Endothelial cell of umbilical vein (primary cell): Measurements from ENCODE around the gene COL23A1. TPM values are rescaled to one million over a fixed set of nuclear protein-coding genes. Genes with fewer than 3 reads are reported as not detected.

Experiments
- BruUV-seq: library from RNA; stranded (reverse); fragments of 400-500 nt; replicated peaks from 2 replicates; lab custom pipeline; 2021; lab: Mats Ljungman, UMichigan
- CTCF ChIA-PET: fragments of 300-600, 350-600 bp; sonication (Branson Sonifier 250); formaldehyde crosslinking; loops from one replicate; lab custom pipeline; 2021; ENCODE audit warnings: antibody characterized with exemption, inconsistent platforms; lab: Charles Lee
- POLR2A ChIA-PET: fragments of 300-600, 350-600 bp; sonication (Branson Sonifier 250); formaldehyde crosslinking; loops from one replicate; lab custom pipeline; 2021; ENCODE audit warnings: antibody characterized with exemption, inconsistent platforms; lab: Charles Lee
- DNase-seq: peaks from one replicate; pipeline ENCODE4 v3.0.0-alpha.2; 2011; ENCODE audit warnings: low read depth, low spot score
- FAIRE-seq: peaks from 2 replicates; lab custom pipeline; 2011; peaks lifted over from hg19 to GRCh38; lab: Jason Lieb, UNC
- H2AFZ ChIP-seq: 2 replicates; pipeline ENCODE4 v1.6.0; 2012; ENCODE audit warnings: low read depth, low read length, control low read depth, inconsistent platforms
- H3K27ac ChIP-seq: 2 replicates; pipeline ENCODE4 v1.5.1; 2011; ENCODE audit warnings: low read depth, mild to moderate bottlenecking, control low read depth, low read length, moderate library complexity; ENCODE audit not compliant: insufficient read depth
- H3K27me3 ChIP-seq, 2 experiments: 2 replicates each; pipeline versions ENCODE4 v1.6.0 to v1.6.1; 2011; ENCODE audit warnings: low read length in 2 of 2, mixed read lengths in 1 of 2; ENCODE audit not compliant: control insufficient read depth in 2 of 2, insufficient read depth in 2 of 2
- H3K36me3 ChIP-seq, 2 experiments: 2 replicates in 1 of 2; 3 replicates in 1 of 2; pipeline ENCODE4 v1.5.1; 2011; ENCODE audit warnings: low read length in 2 of 2, mild to moderate bottlenecking in 1 of 2, moderate library complexity in 1 of 2; ENCODE audit not compliant: control insufficient read depth in 2 of 2, insufficient read depth in 2 of 2; ENCODE audit errors: extremely low read depth in 1 of 2
- H3K4me1 ChIP-seq: 3 replicates; pipeline ENCODE4 v1.5.1; 2011; ENCODE audit warnings: mild to moderate bottlenecking, low read length; ENCODE audit not compliant: control insufficient read depth, insufficient read depth; ENCODE audit errors: extremely low read depth
- H3K4me2 ChIP-seq: 2 replicates; pipeline ENCODE4 v1.6.1; 2011; ENCODE audit warnings: low read length, control low read depth, mixed read lengths; ENCODE audit not compliant: insufficient read depth
- H3K4me3 ChIP-seq, 3 experiments: fragments of 200-600 bp in 1 of 3; sonication (generic), shearing (Covaris generic) in 1 of 3; replicated peaks in 1 of 3; 2 replicates each; pipeline ENCODE4 v1.5.1; 2011 to 2016; ENCODE audit warnings: control low read depth in 3 of 3, low read length in 3 of 3, mild to moderate bottlenecking in 2 of 3, inconsistent platforms in 1 of 3, low read depth in 1 of 3, moderate library complexity in 1 of 3; ENCODE audit not compliant: insufficient read depth in 1 of 3
- H3K79me2 ChIP-seq: 2 replicates; pipeline ENCODE4 v1.6.0; 2012; ENCODE audit warnings: low read length, inconsistent platforms; ENCODE audit not compliant: control insufficient read depth, insufficient read depth
- H3K9ac ChIP-seq: replicated peaks from 2 replicates; pipeline ENCODE3; 2011; ENCODE audit warnings: low read length, control low read depth; ENCODE audit not compliant: insufficient read depth; ENCODE audit errors: extremely low read depth
- H3K9me1 ChIP-seq: replicated peaks from 3 replicates; pipeline ENCODE4 v1.6.0; 2011; ENCODE audit warnings: mild to moderate bottlenecking, low read length; ENCODE audit not compliant: control insufficient read depth, insufficient read depth; ENCODE audit errors: extremely low read depth
- H3K9me3 ChIP-seq: replicated peaks from 2 replicates; pipeline ENCODE4 v1.5.1; 2012; ENCODE audit warnings: low read length, inconsistent platforms; ENCODE audit not compliant: control insufficient read depth, insufficient read depth
- H4K20me1 ChIP-seq: replicated peaks from 2 replicates; pipeline ENCODE3; 2011; ENCODE audit warnings: mild to moderate bottlenecking, low read length; ENCODE audit not compliant: control insufficient read depth, insufficient read depth; ENCODE audit errors: extremely low read depth
- EZH2 ChIP-seq: IDR thresholded peaks from 2 replicates; pipeline ENCODE4 v1.6.1; 2012; ENCODE audit warnings: borderline replicate concordance, low read depth, mild to moderate bottlenecking, moderate library complexity, low read length, inconsistent platforms; ENCODE audit not compliant: severe bottlenecking
- FOS ChIP-seq: IDR thresholded peaks from 2 replicates; pipeline ENCODE4 v1.6.1; 2011; ENCODE audit warnings: mild to moderate bottlenecking, low read length, moderate library complexity, borderline replicate concordance; ENCODE audit not compliant: insufficient read depth
- JUN ChIP-seq: IDR thresholded peaks from 2 replicates; pipeline ENCODE4 v1.6.1; 2011; ENCODE audit warnings: borderline replicate concordance, low read depth; ENCODE audit not compliant: insufficient read length, insufficient read depth
- MYC ChIP-seq: IDR thresholded peaks from one replicate; pipeline ENCODE4 v1.6.1; 2011; ENCODE audit warnings: mild to moderate bottlenecking, low read depth, low read length
- POLR2A ChIP-seq: IDR thresholded peaks from 2 replicates; pipeline ENCODE4 v1.6.1; 2012; ENCODE audit warnings: low read depth, mild to moderate bottlenecking, control low read depth, low read length
- dilution Hi-C: fragments of 300-500 bp; cut with MboI; formaldehyde crosslinking; loops from one replicate; pipeline ENCODE4 v1.15.0; 2019; ENCODE audit warnings: low sequenced_read_pairs; ENCODE audit not compliant: extremely low pct_ligation_motif_present
- intact Hi-C: fragments of 100-400 bp; cut with micrococcal nuclease; formaldehyde crosslinking; loops from one replicate; pipeline ENCODE4 v1.10.0; 2022
- polyA plus RNA-seq, 4 experiments: library from polyadenylated mRNA; depleted of rRNA in 3 of 4; stranded (reverse) in 3 of 4; unstranded in 1 of 4; fragments of >200 nt; gene quantifications; 2 replicates each; pipeline versions ENCODE4 v1.2.1 to v1.2.3, GENCODE V29; 2011 to 2012; ENCODE audit warnings: missing spikeins in 1 of 4
- total RNA-seq: library from RNA; stranded (reverse); gene quantifications from 2 replicates; pipeline ENCODE4 v1.2.3, GENCODE V29; 2021
- TF ChIP-seq, protein P1 (sequence below): IDR thresholded peaks from 2 replicates; pipeline ENCODE4 v1.6.1; 2011; ENCODE audit not compliant: insufficient read depth, insufficient read length
- TF ChIP-seq, protein P2 (sequence below), 2 donors: IDR thresholded peaks; 1 replicate in 1 of 2; 2 replicates in 1 of 2; pipeline ENCODE4 v1.5.1; 2011; ENCODE audit warnings: low read length in 2 of 2, mild to moderate bottlenecking in 2 of 2, moderate library complexity in 2 of 2, control low read depth in 1 of 2, inconsistent platforms in 1 of 2, low read depth in 1 of 2; ENCODE audit not compliant: insufficient read depth in 1 of 2; ENCODE audit errors: extremely low read depth in 1 of 2

COL23A1 gene
- total and polyA plus RNA-seq, 2 donors (not counting 3 experiments of a cell fraction or from before 2014, with no cell fraction given): not detected

DNA sequence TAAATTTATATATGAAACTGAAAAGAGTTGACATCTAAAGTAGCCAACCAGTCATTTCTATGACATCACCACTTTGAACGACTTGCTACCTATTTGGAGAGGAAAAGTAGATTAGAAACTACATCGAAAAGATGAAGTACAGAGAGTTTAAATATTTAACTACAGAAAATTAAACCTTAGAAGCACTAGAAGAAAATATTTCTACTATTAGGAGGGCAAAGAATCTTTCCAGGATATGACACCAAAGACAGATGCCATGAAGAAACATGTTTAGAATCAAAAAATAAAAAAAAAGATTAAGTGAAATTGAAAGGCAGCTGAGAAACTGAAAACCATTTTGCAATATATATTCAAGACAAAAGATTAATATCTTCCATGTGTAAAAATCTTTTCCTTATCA lies 144.7 kb downstream of the COL23A1 start:
- TF ChIP-seq POLR2A (no peak), JUN (no peak), MYC (no peak), EZH2 (no peak), FOS (no peak)
- TF ChIP-seq, protein P1, sequence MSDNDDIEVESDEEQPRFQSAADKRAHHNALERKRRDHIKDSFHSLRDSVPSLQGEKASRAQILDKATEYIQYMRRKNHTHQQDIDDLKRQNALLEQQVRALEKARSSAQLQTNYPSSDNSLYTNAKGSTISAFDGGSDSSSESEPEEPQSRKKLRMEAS: no peak
- TF ChIP-seq, protein P2, sequence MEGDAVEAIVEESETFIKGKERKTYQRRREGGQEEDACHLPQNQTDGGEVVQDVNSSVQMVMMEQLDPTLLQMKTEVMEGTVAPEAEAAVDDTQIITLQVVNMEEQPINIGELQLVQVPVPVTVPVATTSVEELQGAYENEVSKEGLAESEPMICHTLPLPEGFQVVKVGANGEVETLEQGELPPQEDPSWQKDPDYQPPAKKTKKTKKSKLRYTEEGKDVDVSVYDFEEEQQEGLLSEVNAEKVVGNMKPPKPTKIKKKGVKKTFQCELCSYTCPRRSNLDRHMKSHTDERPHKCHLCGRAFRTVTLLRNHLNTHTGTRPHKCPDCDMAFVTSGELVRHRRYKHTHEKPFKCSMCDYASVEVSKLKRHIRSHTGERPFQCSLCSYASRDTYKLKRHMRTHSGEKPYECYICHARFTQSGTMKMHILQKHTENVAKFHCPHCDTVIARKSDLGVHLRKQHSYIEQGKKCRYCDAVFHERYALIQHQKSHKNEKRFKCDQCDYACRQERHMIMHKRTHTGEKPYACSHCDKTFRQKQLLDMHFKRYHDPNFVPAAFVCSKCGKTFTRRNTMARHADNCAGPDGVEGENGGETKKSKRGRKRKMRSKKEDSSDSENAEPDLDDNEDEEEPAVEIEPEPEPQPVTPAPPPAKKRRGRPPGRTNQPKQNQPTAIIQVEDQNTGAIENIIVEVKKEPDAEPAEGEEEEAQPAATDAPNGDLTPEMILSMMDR (IDR thresholded peaks at IDR 0.05; ENCODE audit: extremely low read depth in 1 of 2, insufficient read depth in 1 of 2, low read depth in 1 of 2, low read length in 2 of 2): no peak
- Histone ChIP-seq H3K27ac (no peak overlapping the region), H3K9ac (no peak overlapping the region), H3K4me3 (no peak overlapping the region), H3K79me2 (no peaks in the 10 kb centered on the region), H3K4me2 (no peak overlapping the region), H3K9me3 (no peaks in the 10 kb centered on the region), H3K36me3 (no peaks in the 10 kb centered on the region), H3K4me1 (no peaks in the 10 kb centered on the region), H3K9me1 (no peaks in the 10 kb centered on the region), H4K20me1 (no peaks in the 10 kb centered on the region), H3K27me3 (peaks cover 12 to 13% of the 10 kb centered on the region in 2 experiments), H2AFZ (no peak overlapping the region)
- BruUV-seq: no TSS peak
- intact Hi-C loops (no loop called here), dilution Hi-C loops (no loop called here)
- DNase-seq (no peak), FAIRE-seq (no peak)
- POLR2A ChIA-PET: no interaction called here
- CTCF ChIA-PET: no interaction called here
